ENCODE data around the gene DIS3L2.

The DIS3L2 gene

GRCh38 chr2:232058063-232058877 lies 96.8 kb downstream of the DIS3L2 start:
- H3K4me3 ChIP-seq (ENCODE audit: low read depth, low read length, poor library complexity, severe bottlenecking) = no peak overlapping the region
- H3K79me2 ChIP-seq (ENCODE audit: insufficient read depth, low read length) = no peaks in the 10 kb centered on the region
- H3K27ac ChIP-seq (ENCODE audit: low read depth, low read length, poor library complexity, severe bottlenecking) = no peak overlapping the region
- no peak overlapping the region for H2AFZ ChIP-seq (ENCODE audit: low read length)
- H3F3A ChIP-seq (ENCODE audit: insufficient read depth, low read length) = no peaks in the 10 kb centered on the region
- no peaks in the 10 kb centered on the region for H4K20me1 ChIP-seq (ENCODE audit: insufficient read depth, low read length)
- H3K9ac ChIP-seq (ENCODE audit: low read length) = no peak overlapping the region
- H3K27me3 ChIP-seq (ENCODE audit: insufficient read depth, low read length) = no peaks in the 10 kb centered on the region
- no peaks in the 10 kb centered on the region for H3K9me2 ChIP-seq (ENCODE audit: low read depth, low read length)
- H3K4me1 ChIP-seq (ENCODE audit: insufficient read depth, low read length, severe bottlenecking) = no peaks in the 10 kb centered on the region
- no peaks in the 10 kb centered on the region for H3K36me3 ChIP-seq (ENCODE audit: insufficient read depth, low read length)
- H3K4me2 ChIP-seq (ENCODE audit: low read length) = no peak overlapping the region
- H3K9me3 ChIP-seq (ENCODE audit: low read length) = 0 out of 2 replicates have a peak, but pooled peaks cover 4% of the 10 kb centered on the region
- TF ChIP-seq EZH2 (IDR thresholded peaks at IDR 0.05; ENCODE audit: borderline replicate concordance, low read length) = no peak
- TF ChIP-seq, protein P1, sequence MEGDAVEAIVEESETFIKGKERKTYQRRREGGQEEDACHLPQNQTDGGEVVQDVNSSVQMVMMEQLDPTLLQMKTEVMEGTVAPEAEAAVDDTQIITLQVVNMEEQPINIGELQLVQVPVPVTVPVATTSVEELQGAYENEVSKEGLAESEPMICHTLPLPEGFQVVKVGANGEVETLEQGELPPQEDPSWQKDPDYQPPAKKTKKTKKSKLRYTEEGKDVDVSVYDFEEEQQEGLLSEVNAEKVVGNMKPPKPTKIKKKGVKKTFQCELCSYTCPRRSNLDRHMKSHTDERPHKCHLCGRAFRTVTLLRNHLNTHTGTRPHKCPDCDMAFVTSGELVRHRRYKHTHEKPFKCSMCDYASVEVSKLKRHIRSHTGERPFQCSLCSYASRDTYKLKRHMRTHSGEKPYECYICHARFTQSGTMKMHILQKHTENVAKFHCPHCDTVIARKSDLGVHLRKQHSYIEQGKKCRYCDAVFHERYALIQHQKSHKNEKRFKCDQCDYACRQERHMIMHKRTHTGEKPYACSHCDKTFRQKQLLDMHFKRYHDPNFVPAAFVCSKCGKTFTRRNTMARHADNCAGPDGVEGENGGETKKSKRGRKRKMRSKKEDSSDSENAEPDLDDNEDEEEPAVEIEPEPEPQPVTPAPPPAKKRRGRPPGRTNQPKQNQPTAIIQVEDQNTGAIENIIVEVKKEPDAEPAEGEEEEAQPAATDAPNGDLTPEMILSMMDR (IDR thresholded peaks at IDR 0.05; ENCODE audit: low read length) = no peak

DNA sequence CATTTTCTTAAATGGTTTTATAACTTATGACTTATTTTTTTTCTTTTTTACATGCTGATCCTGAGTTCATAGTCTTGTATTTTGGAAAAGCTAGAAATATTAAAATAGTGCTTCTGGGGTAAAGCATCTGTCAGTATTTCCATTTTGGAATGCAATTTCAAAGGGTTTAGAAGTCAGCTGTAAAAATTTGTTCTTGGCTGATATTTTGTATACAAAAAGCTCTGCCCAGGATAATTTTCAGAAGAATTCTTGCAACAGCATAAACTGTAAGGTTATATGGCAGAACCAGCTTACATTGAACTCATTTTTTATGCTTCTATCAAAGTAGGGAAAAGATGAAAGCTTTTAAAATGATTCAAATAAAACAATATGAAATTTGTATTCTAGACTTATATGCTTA lies 97.4 kb downstream of the DIS3L2 start:
- Histone ChIP-seq H2AFZ (ENCODE audit: low read length) (no peak overlapping the region), H3K36me3 (ENCODE audit: insufficient read depth, low read length) (no peaks in the 10 kb centered on the region), H3K27me3 (ENCODE audit: insufficient read depth, low read length) (no peaks in the 10 kb centered on the region), H3K4me1 (ENCODE audit: insufficient read depth, low read length, severe bottlenecking) (no peaks in the 10 kb centered on the region), H3K9ac (ENCODE audit: low read length) (no peak overlapping the region), H3K4me3 (ENCODE audit: low read depth, low read length, poor library complexity, severe bottlenecking) (no peak overlapping the region), H3K27ac (ENCODE audit: low read depth, low read length, poor library complexity, severe bottlenecking) (no peak overlapping the region), H3K9me2 (ENCODE audit: low read depth, low read length) (no peaks in the 10 kb centered on the region), H3K4me2 (ENCODE audit: low read length) (no peak overlapping the region), H4K20me1 (ENCODE audit: insufficient read depth, low read length) (no peaks in the 10 kb centered on the region), H3F3A (ENCODE audit: insufficient read depth, low read length) (no peaks in the 10 kb centered on the region), H3K9me3 (ENCODE audit: low read length) (0 out of 2 replicates have a peak, but pooled peaks cover 4% of the 10 kb centered on the region), H3K79me2 (ENCODE audit: insufficient read depth, low read length) (no peaks in the 10 kb centered on the region)
- TF ChIP-seq EZH2 (IDR thresholded peaks at IDR 0.05; ENCODE audit: borderline replicate concordance, low read length) = no peak
- TF ChIP-seq, protein P1 (IDR thresholded peaks at IDR 0.05; ENCODE audit: low read length) = no peak

GRCh38 chr2:232061265-232061664 lies 99.8 kb downstream of the DIS3L2 start:
- no peak overlapping the region for H3K27ac ChIP-seq (ENCODE audit: low read depth, low read length, poor library complexity, severe bottlenecking)

More at GRCh38 chr2:232061265-232061664, 99.8 kb downstream of the DIS3L2 start:
- Histone ChIP-seq H3K79me2 (ENCODE audit: insufficient read depth, low read length) (no peaks in the 10 kb centered on the region), H3K27me3 (ENCODE audit: insufficient read depth, low read length) (no peaks in the 10 kb centered on the region), H3K4me1 (ENCODE audit: insufficient read depth, low read length, severe bottlenecking) (no peaks in the 10 kb centered on the region), H3K9me3 (ENCODE audit: low read length) (0 out of 2 replicates have a peak, but pooled peaks cover 4% of the 10 kb centered on the region), H3K9ac (ENCODE audit: low read length) (no peak overlapping the region), H3K4me3 (ENCODE audit: low read depth, low read length, poor library complexity, severe bottlenecking) (no peak overlapping the region), H3K4me2 (ENCODE audit: low read length) (no peak overlapping the region), H3K9me2 (ENCODE audit: low read depth, low read length) (no peaks in the 10 kb centered on the region), H3K36me3 (ENCODE audit: insufficient read depth, low read length) (no peaks in the 10 kb centered on the region), H3F3A (ENCODE audit: insufficient read depth, low read length) (no peaks in the 10 kb centered on the region), H4K20me1 (ENCODE audit: insufficient read depth, low read length) (no peaks in the 10 kb centered on the region), H2AFZ (ENCODE audit: low read length) (no peak overlapping the region)
- no peak for TF ChIP-seq EZH2 (IDR thresholded peaks at IDR 0.05; ENCODE audit: borderline replicate concordance, low read length)
- TF ChIP-seq, protein P1 (IDR thresholded peaks at IDR 0.05; ENCODE audit: low read length) = no peak

Measured in OCI-LY1 (cell line).